NCI-H524 (cell line): ENCODE results near the gene MRO.
"Not testable (repeated sequence)": the region's sequence is repeated elsewhere in the genome, so short reads cannot be mapped to it uniquely, and the experiment has no call there.

Experiments used
- DNase-seq, 2 experiments: peaks; one replicate each; lab custom pipeline; 2025; lab: John Stamatoyannopoulos, UW

MRO gene

GRCh38 chr18:50833496-50833895, 13.7 kb upstream of the MRO start:
- DNase-seq = not testable (repeated sequence)

GRCh38 chr18:50832754-50833153, 12.9 kb upstream of the MRO start:
- no peak for DNase-seq

- DNase-seq = no peak
These were observed 10.7 kb upstream of the MRO start for GRCh38 chr18:50830544-50830943.

- no peak for DNase-seq
These were observed 9.8 kb upstream of the MRO start for GRCh38 chr18:50829644-50830043.

- DNase-seq = no peak
These were observed 6.2 kb upstream of the MRO start for GRCh38 chr18:50826027-50826426.

GRCh38 chr18:50825621-50826020, 5.8 kb upstream of the MRO start:
- DNase-seq = no peak

- DNase-seq = no peak
These were observed 2.9 kb upstream of the MRO start for GRCh38 chr18:50822756-50823155.

- DNase-seq = no peak
These were observed 1.2 kb upstream of the MRO start for GRCh38 chr18:50820901-50821520.

- DNase-seq = peak in 1 of 2 experiments; percentile 45
These were observed 639 bp downstream of the MRO start for GRCh38 chr18:50819027-50819727.

- DNase-seq = peak in 1 of 2 experiments; percentile 34
These were observed 3.2 kb downstream of the MRO start for GRCh38 chr18:50816419-50817166.

- DNase-seq = no peak
These were observed 5.4 kb downstream of the MRO start for GRCh38 chr18:50814395-50814794.

- no peak for DNase-seq
These were observed 6.5 kb downstream of the MRO start for GRCh38 chr18:50813353-50813752.

GRCh38 chr18:50812834-50813233, 7.0 kb downstream of the MRO start:
- DNase-seq = no peak

- no peak for DNase-seq
These were observed 12.6 kb downstream of the MRO start for GRCh38 chr18:50807176-50807575.

GRCh38 chr18:50806208-50806616, 13.6 kb downstream of the MRO start:
- DNase-seq = no peak

- DNase-seq = no peak
These were observed 14.1 kb downstream of the MRO start for GRCh38 chr18:50805732-50806131.

- peak; percentile 77 to 89 for DNase-seq
These were observed 16.2 kb downstream of the MRO start for GRCh38 chr18:50803592-50803991.

- DNase-seq = no peak
These were observed 17.7 kb downstream of the MRO start for GRCh38 chr18:50802141-50802540.

- no peak for DNase-seq
These were observed 22.7 kb downstream of the MRO start for GRCh38 chr18:50797142-50797541.

- DNase-seq = no peak
These were observed 23.3 kb downstream of the MRO start for GRCh38 chr18:50796495-50796894.

GRCh38 chr18:50793641-50794565, 25.9 kb downstream of the MRO start:
- DNase-seq = no peak

- DNase-seq = no peak
These were observed 26.9 kb downstream of the MRO start for GRCh38 chr18:50792885-50793284.
